Neural cell (in vitro differentiated cells): ENCODE measurements around the gene GRK7.

Experiments
- EP300 ChIP-seq: fragments of 450-650 bp; conservative IDR thresholded peaks from 2 replicates; pipeline ENCODE4 v1.6.1; 2014; ENCODE audit warnings: antibody characterized with exemption, mild to moderate bottlenecking, moderate library complexity; ENCODE audit not compliant: poor library complexity, severe bottlenecking
- POLR2AphosphoS5 ChIP-seq: IDR thresholded peaks from 2 replicates; pipeline ENCODE4 v1.6.1; 2012
- RAD21 ChIP-seq: fragments of 450-650 bp; conservative IDR thresholded peaks from 2 replicates; pipeline ENCODE4 v1.6.1; 2014; ENCODE audit warnings: antibody characterized with exemption, mild to moderate bottlenecking, moderate library complexity
- SMC3 ChIP-seq: fragments of 450-650 bp; conservative IDR thresholded peaks from 2 replicates; pipeline ENCODE4 v1.6.1; 2014; ENCODE audit warnings: antibody characterized with exemption, mild to moderate bottlenecking, moderate library complexity; ENCODE audit not compliant: poor library complexity
- TF ChIP-seq, protein P1 (sequence below): fragments of 450-650 bp; IDR thresholded peaks from 2 replicates; pipeline ENCODE4 v1.5.1; 2014; ENCODE audit warnings: antibody characterized with exemption, mild to moderate bottlenecking, moderate library complexity; ENCODE audit not compliant: poor library complexity, severe bottlenecking
- TF ChIP-seq, protein P2 (sequence below): IDR thresholded peaks from 2 replicates; pipeline ENCODE4 v1.6.1; 2012; ENCODE audit warnings: borderline replicate concordance

- TF ChIP-seq, protein P1, sequence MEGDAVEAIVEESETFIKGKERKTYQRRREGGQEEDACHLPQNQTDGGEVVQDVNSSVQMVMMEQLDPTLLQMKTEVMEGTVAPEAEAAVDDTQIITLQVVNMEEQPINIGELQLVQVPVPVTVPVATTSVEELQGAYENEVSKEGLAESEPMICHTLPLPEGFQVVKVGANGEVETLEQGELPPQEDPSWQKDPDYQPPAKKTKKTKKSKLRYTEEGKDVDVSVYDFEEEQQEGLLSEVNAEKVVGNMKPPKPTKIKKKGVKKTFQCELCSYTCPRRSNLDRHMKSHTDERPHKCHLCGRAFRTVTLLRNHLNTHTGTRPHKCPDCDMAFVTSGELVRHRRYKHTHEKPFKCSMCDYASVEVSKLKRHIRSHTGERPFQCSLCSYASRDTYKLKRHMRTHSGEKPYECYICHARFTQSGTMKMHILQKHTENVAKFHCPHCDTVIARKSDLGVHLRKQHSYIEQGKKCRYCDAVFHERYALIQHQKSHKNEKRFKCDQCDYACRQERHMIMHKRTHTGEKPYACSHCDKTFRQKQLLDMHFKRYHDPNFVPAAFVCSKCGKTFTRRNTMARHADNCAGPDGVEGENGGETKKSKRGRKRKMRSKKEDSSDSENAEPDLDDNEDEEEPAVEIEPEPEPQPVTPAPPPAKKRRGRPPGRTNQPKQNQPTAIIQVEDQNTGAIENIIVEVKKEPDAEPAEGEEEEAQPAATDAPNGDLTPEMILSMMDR = no peak
- no peak for TF ChIP-seq EP300
- TF ChIP-seq, protein P2, sequence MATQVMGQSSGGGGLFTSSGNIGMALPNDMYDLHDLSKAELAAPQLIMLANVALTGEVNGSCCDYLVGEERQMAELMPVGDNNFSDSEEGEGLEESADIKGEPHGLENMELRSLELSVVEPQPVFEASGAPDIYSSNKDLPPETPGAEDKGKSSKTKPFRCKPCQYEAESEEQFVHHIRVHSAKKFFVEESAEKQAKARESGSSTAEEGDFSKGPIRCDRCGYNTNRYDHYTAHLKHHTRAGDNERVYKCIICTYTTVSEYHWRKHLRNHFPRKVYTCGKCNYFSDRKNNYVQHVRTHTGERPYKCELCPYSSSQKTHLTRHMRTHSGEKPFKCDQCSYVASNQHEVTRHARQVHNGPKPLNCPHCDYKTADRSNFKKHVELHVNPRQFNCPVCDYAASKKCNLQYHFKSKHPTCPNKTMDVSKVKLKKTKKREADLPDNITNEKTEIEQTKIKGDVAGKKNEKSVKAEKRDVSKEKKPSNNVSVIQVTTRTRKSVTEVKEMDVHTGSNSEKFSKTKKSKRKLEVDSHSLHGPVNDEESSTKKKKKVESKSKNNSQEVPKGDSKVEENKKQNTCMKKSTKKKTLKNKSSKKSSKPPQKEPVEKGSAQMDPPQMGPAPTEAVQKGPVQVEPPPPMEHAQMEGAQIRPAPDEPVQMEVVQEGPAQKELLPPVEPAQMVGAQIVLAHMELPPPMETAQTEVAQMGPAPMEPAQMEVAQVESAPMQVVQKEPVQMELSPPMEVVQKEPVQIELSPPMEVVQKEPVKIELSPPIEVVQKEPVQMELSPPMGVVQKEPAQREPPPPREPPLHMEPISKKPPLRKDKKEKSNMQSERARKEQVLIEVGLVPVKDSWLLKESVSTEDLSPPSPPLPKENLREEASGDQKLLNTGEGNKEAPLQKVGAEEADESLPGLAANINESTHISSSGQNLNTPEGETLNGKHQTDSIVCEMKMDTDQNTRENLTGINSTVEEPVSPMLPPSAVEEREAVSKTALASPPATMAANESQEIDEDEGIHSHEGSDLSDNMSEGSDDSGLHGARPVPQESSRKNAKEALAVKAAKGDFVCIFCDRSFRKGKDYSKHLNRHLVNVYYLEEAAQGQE = no peak
- no peak for TF ChIP-seq SMC3
- no peak for TF ChIP-seq POLR2AphosphoS5
- no peak for TF ChIP-seq RAD21
Measured at GRCh38 chr3:141784096-141784495, 20.9 kb downstream of the GRK7 start.
